Activated CD4-positive, alpha-beta T cell treated with anti-CD3 and anti-CD28 coated beads, Interleukin-2, amount 10 ng/mL, durations not matched to agents 7 days and 5 days (primary cell): ENCODE results near the gene PNMA6F. TPM values are rescaled to one million over a fixed set of nuclear protein-coding genes. Genes with fewer than 3 reads are reported as not detected.
"Not testable (repeated sequence)": the region's sequence is repeated elsewhere in the genome, so short reads cannot be mapped to it uniquely, and the experiment has no call there.

Experiments
- CTCF ChIA-PET: fragments of 350-600 bp; sonication (Branson Sonifier 250); formaldehyde crosslinking; loops from one replicate; lab custom pipeline; 2021; ENCODE audit warnings: antibody characterized with exemption; lab: Charles Lee
- POLR2A ChIA-PET: fragments of 350-600 bp; sonication (Branson Sonifier 250); formaldehyde crosslinking; loops from one replicate; lab custom pipeline; 2021; ENCODE audit warnings: antibody characterized with exemption; lab: Charles Lee
- DNase-seq: peaks from one replicate; pipeline ENCODE4 v3.0.0-alpha.2; 2020
- H3K27ac Mint-ChIP-seq: one replicate; pipeline ENCODE4 v1.8.0; 2021; ENCODE audit warnings: mild to moderate bottlenecking, moderate library complexity, mixed read lengths
- H3K27me3 Mint-ChIP-seq: one replicate; pipeline ENCODE4 v1.8.0; 2021; ENCODE audit warnings: mixed read lengths
- H3K36me3 Mint-ChIP-seq: one replicate; pipeline ENCODE4 v1.8.0; 2021; ENCODE audit warnings: low read depth, mixed read lengths
- H3K4me1 Mint-ChIP-seq: one replicate; pipeline ENCODE4 v1.8.0; 2021; ENCODE audit warnings: mixed read lengths
- H3K4me3 Mint-ChIP-seq: one replicate; pipeline ENCODE4 v1.8.0; 2021; ENCODE audit warnings: mild to moderate bottlenecking, moderate library complexity, mixed read lengths
- H3K9me3 Mint-ChIP-seq: one replicate; pipeline ENCODE4 v1.8.0; 2021; ENCODE audit warnings: mixed read lengths
- total RNA-seq, 2 experiments: library from RNA; stranded (reverse); gene quantifications; one replicate each; pipeline ENCODE4 v1.2.3, GENCODE V29; 2021

Gene PNMA6F
- total RNA-seq, 2 experiments from 2014 or later: not detected

- H3K27ac Mint-ChIP-seq, H3K9me3 Mint-ChIP-seq, CTCF ChIA-PET, H3K27me3 Mint-ChIP-seq, POLR2A ChIA-PET, DNase-seq, H3K36me3 Mint-ChIP-seq, H3K4me3 Mint-ChIP-seq, H3K4me1 Mint-ChIP-seq: not testable (repeated sequence)
Measured at GRCh38 chrX:153276049-153276448, 45.5 kb downstream of the PNMA6F start.

DNA sequence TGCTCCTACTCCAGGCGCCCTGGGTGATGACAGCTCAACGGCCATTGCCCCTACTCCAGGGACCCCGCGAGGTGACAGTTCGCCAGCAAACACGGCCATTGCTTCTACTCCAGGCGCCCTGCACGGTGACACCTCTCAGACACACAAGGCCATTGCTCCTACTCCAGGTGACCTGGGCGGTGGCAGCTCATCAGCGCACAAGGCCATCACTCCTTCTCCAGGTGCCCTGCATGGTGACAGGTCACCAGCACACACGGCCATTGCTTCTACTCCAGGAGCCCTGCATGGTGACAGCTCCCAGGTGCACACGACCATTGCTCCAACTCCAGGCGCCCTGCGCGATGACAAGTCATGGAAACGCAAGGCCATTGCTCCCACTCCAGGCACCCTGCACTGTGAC is 46.1 kb downstream of the PNMA6F start:
- H3K36me3 Mint-ChIP-seq, H3K9me3 Mint-ChIP-seq, CTCF ChIA-PET, H3K4me3 Mint-ChIP-seq, H3K27ac Mint-ChIP-seq, DNase-seq, H3K27me3 Mint-ChIP-seq, POLR2A ChIA-PET, H3K4me1 Mint-ChIP-seq: not testable (repeated sequence)

DNA sequence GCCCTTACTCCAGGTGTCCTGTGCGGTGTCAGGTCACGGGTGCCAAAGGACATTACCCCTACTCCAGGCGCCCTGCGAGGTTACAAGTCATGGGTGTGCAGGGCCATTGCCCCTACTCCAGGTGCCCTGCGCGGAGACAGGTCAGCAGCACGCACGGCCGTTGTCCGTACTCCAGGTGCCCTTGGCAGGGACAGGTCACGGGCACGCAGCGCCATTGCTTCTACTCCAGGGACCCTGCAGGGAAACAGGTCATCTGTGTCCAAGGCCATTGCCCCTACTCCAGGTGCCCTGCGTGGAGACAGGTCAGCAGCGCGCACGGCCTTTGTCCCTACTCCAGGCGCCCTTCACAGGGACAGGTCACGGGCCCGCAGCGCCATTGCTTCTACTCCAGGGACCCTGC is 49.0 kb downstream of the PNMA6F start:
- CTCF ChIA-PET, H3K4me3 Mint-ChIP-seq, H3K36me3 Mint-ChIP-seq, POLR2A ChIA-PET, DNase-seq, H3K27me3 Mint-ChIP-seq, H3K9me3 Mint-ChIP-seq, H3K27ac Mint-ChIP-seq, H3K4me1 Mint-ChIP-seq: not testable (repeated sequence)

DNA sequence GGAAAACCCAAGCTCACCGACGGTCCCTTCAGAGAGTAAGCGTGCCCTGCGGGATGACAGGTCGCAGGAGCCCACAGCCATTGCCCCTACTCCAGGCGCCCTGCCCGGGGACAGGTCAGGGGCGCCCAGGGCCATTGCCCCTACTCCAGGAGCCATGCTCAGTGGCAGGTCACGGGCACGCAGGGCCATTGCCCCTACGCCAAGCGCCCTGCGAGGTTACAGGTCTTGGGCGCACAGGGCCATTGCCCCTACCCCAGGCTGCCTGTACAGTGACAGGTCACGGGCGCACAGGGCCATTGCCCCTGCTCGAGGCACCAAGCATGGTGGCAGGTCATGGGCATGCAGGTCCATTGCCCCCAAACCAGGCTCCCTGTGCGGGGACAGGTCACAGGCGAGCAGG is 49.5 kb downstream of the PNMA6F start:
- DNase-seq, H3K4me1 Mint-ChIP-seq, H3K9me3 Mint-ChIP-seq, H3K4me3 Mint-ChIP-seq, H3K27ac Mint-ChIP-seq, H3K36me3 Mint-ChIP-seq, CTCF ChIA-PET, POLR2A ChIA-PET, H3K27me3 Mint-ChIP-seq: not testable (repeated sequence)

Other genes with a start within 250 kb of the PNMA6F start
- gene PNMA6A, start 249.3 kb downstream of the PNMA6F start, total RNA-seq: under 1 TPM; 0.15 to 0.23 TPM
- gene MAGEA1, start 142.5 kb downstream of the PNMA6F start, total RNA-seq: not detected
- 10 to 100 TPM; 17.4 to 20.2 TPM for gene ZNF275, start 12.4 kb upstream of the PNMA6F start, total RNA-seq
- not detected for gene PNMA6E, start 79.6 kb upstream of the PNMA6F start, total RNA-seq
- under 1 TPM; 0.52 to 0.60 TPM for gene ZFP92, start 89.7 kb upstream of the PNMA6F start, total RNA-seq
- gene TREX2, start 124.3 kb upstream of the PNMA6F start, total RNA-seq: 1 to 10 TPM; 3.0 to 3.4 TPM
- 10 to 100 TPM; 37.6 to 45.9 TPM for gene HAUS7, start 148.8 kb upstream of the PNMA6F start, total RNA-seq
- not detected for gene BGN, start 173.2 kb upstream of the PNMA6F start, total RNA-seq
- gene ATP2B3, start 195.9 kb upstream of the PNMA6F start, total RNA-seq: under 1 TPM in 1 of 2 experiments, not detected in 1; 0.05 TPM